ENCODE results near the gene PIP5K1C.

DNA sequence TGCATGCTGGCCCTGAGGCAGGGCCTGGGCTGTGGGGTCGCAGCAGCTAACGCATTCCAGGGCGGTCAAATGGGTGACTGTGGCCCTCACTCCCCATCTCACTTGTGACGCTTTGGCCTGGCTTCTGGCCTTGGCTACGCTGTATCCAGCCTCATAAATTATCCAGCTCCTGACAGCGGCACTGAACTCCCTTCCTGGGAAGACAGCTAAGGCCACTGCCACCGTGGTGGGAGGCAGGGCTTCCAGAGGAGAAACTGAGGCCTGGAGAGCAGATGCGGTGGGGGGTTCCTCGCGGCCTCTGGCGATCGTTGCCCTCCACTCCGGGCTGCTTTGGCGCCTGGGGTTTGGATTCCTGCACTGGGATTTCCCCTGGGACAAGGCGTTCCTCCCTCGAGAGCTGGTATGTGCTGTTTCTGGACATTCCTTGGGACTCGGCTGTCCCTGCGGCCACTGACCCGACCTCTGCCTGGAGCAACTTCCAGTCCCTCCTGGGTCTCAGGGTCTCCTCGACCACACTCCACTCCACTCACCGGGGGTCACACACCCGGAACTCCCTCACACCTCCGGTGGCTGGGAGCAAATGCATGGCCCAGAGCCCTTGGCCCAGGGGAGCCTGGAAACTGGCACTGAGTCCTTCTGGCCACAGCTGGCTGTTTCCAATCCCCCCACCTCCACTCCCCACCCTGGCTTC lies 97.0 kb downstream of the PIP5K1C start:
- TF ChIP-seq, protein P1, sequence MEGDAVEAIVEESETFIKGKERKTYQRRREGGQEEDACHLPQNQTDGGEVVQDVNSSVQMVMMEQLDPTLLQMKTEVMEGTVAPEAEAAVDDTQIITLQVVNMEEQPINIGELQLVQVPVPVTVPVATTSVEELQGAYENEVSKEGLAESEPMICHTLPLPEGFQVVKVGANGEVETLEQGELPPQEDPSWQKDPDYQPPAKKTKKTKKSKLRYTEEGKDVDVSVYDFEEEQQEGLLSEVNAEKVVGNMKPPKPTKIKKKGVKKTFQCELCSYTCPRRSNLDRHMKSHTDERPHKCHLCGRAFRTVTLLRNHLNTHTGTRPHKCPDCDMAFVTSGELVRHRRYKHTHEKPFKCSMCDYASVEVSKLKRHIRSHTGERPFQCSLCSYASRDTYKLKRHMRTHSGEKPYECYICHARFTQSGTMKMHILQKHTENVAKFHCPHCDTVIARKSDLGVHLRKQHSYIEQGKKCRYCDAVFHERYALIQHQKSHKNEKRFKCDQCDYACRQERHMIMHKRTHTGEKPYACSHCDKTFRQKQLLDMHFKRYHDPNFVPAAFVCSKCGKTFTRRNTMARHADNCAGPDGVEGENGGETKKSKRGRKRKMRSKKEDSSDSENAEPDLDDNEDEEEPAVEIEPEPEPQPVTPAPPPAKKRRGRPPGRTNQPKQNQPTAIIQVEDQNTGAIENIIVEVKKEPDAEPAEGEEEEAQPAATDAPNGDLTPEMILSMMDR (IDR thresholded peaks at IDR 0.05; ENCODE audit: insufficient read depth, low read depth, low read length): no peak
- TF ChIP-seq EZH2 (IDR thresholded peaks at IDR 0.05; ENCODE audit: insufficient read depth, low read length): no peak

All from astrocyte (in vitro differentiated cells and primary cell).